GM12878 (cell line): ENCODE measurements around the gene MACROD2. TPM values are rescaled to one million over a fixed set of nuclear protein-coding genes. Genes with fewer than 3 reads are reported as not detected.
A peak's percentile ranks its signal among the peaks of the same experiment; 100 is the strongest.

ENCODE experiments used
- ATF7 ChIP-seq: fragments of 450-650 bp; IDR thresholded peaks from 2 replicates; pipeline ENCODE4 v1.6.1; 2016; ENCODE audit warnings: low read depth, mild to moderate bottlenecking
- CBFB ChIP-seq: IDR thresholded peaks from 2 replicates; pipeline ENCODE4 v1.6.1; 2016; ENCODE audit warnings: antibody characterized with exemption, low read depth
- EED ChIP-seq: sonication (generic); IDR thresholded peaks from 2 replicates; pipeline ENCODE4 v1.6.1; 2016; ENCODE audit warnings: antibody characterized with exemption, low read depth
- ETV6 ChIP-seq, 2 experiments: fragments of 450-650 bp in 1 of 2; IDR thresholded peaks in 1 of 2; conservative IDR thresholded peaks in 1 of 2; 2 replicates each; pipeline ENCODE4 v1.6.1; 2014; ENCODE audit warnings: antibody characterized with exemption in 1 of 2, borderline replicate concordance in 1 of 2, low read depth in 1 of 2, mild to moderate bottlenecking in 1 of 2, moderate library complexity in 1 of 2
- FOXM1 ChIP-seq: IDR thresholded peaks from 2 replicates; pipeline ENCODE4 v1.6.1; 2012; ENCODE audit warnings: low read depth, mild to moderate bottlenecking, inconsistent platforms, low read length, moderate library complexity
- HCFC1 ChIP-seq: fragments of 150-350 bp; IDR thresholded peaks from 2 replicates; pipeline ENCODE4 v1.6.1; 2014; ENCODE audit warnings: low read length
- IKZF1 ChIP-seq: fragments of 450-650 bp; conservative IDR thresholded peaks from 2 replicates; pipeline ENCODE4 v1.6.1; 2017; ENCODE audit warnings: antibody characterized with exemption, mild to moderate bottlenecking
- IKZF2 ChIP-seq, 2 experiments: fragments of 450-650 bp; IDR thresholded peaks; 2 replicates each; pipeline ENCODE4 v1.6.1; 2017; ENCODE audit warnings: mild to moderate bottlenecking in 2 of 2, moderate library complexity in 2 of 2
- IRF4 ChIP-seq: IDR thresholded peaks from 2 replicates; pipeline ENCODE4 v1.6.1; 2011; ENCODE audit warnings: low read depth, low read length
- MEF2B ChIP-seq: fragments of 450-650 bp; IDR thresholded peaks from 2 replicates; pipeline ENCODE4 v1.6.1; 2018; ENCODE audit warnings: mild to moderate bottlenecking, moderate library complexity; ENCODE audit not compliant: partially characterized antibody, poor library complexity, severe bottlenecking
- MLLT1 ChIP-seq: fragments of 450-650 bp; IDR thresholded peaks from 2 replicates; pipeline ENCODE4 v1.6.1; 2016; ENCODE audit warnings: mild to moderate bottlenecking
- NKRF ChIP-seq: fragments of 450-650 bp; conservative IDR thresholded peaks from 2 replicates; pipeline ENCODE4 v1.6.1; 2017; ENCODE audit warnings: mild to moderate bottlenecking, moderate library complexity
- STAT3 ChIP-seq: IDR thresholded peaks from 2 replicates; pipeline ENCODE4 v1.6.1; 2011; ENCODE audit warnings: low read depth, low read length, improper control_type of control experiment
- TCF3 ChIP-seq: IDR thresholded peaks from 2 replicates; pipeline ENCODE4 v1.6.1; 2012; ENCODE audit warnings: low read depth, mild to moderate bottlenecking, low read length, borderline replicate concordance; ENCODE audit not compliant: insufficient read depth
- USF2 ChIP-seq: IDR thresholded peaks from 2 replicates; pipeline ENCODE4 v1.6.1; 2011; ENCODE audit warnings: low read depth, low read length, improper control_type of control experiment, borderline replicate concordance
- ZBTB40 ChIP-seq: fragments of 450-650 bp; IDR thresholded peaks from 2 replicates; pipeline ENCODE4 v1.6.1; 2016; ENCODE audit warnings: mild to moderate bottlenecking, moderate library complexity, borderline replicate concordance
- ZNF24 ChIP-seq: fragments of 450-650 bp; IDR thresholded peaks from 2 replicates; pipeline ENCODE4 v1.6.1; 2017; ENCODE audit warnings: antibody characterized with exemption, mild to moderate bottlenecking
- ZNF384 ChIP-seq: IDR thresholded peaks from 2 replicates; pipeline ENCODE4 v1.6.1; 2012; ENCODE audit warnings: low read depth, mild to moderate bottlenecking, low read length, improper control_type of control experiment, borderline replicate concordance
- polyA plus RNA-seq, 11 experiments: library from polyadenylated mRNA; depleted of rRNA in 4 of 11; unstranded in 6 of 11; stranded (reverse) in 5 of 11; fragments of >200 nt; fragmentation: Nextera tagmentation in 4 of 11; fragmentation: Illumina TruSeq in 1 of 11; extraction: Ambion mirVana in 4 of 11; extraction: Trizol in 1 of 11; gene quantifications; 1 replicate in 1 of 11; 2 replicates in 10 of 11; pipeline versions ENCODE4 v1.2.1 to v1.2.3, GENCODE V29; 2011 to 2016; ENCODE audit warnings: inconsistent platforms in 2 of 11, missing spikeins in 2 of 11, low read depth in 1 of 11
- total RNA-seq, 4 experiments: library from RNA; depleted of rRNA in 3 of 4; stranded (reverse); fragments of >200 nt in 3 of 4; fragmentation: Illumina TruSeq in 1 of 4; extraction: Trizol in 1 of 4; gene quantifications; 2 replicates each; pipeline versions ENCODE4 v1.2.1 to v1.2.3, GENCODE V29; 2013 to 2021
- TF ChIP-seq, protein P1 (sequence below): IDR thresholded peaks from 2 replicates; pipeline ENCODE4 v1.6.1; 2011; ENCODE audit warnings: borderline replicate concordance, low read depth, mild to moderate bottlenecking, moderate library complexity, low read length; ENCODE audit not compliant: insufficient read depth, poor library complexity, severe bottlenecking

The MACROD2 gene
- total and polyA plus RNA-seq, 10 of the 15 experiments (the other 5 are each of a cell fraction or from before 2014, with no cell fraction given) = 1.1 to 21.5 (median 2.2) TPM

DNA sequence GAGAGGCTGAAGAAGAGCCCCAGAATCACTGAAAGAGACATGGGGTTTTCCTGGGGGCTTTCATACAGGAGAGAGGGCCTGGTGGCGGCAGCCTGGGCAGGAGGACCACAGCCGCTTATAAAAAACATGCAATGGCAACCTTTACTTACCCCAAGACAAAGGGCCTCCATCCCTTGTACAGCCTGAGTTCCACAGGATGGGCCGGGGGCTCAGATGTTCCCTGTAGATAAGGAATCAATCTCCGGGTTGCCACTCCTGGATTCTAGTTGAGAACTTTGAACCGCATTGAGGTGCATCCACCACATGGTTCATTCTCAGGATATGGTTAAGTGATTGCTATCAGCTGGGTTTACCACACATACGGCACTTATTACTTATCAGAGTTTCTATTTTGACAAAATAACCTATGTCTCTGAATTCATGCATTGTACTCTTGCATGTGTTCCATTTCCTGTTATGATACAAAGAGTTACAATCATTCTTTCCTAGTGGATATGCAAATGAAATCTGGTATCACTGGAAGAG lies 1900.3 kb downstream of the MACROD2 start (continued):
- no peak for TF ChIP-seq NKRF
- no peak for TF ChIP-seq ZBTB40
- TF ChIP-seq ATF7 = peak; percentile 56
- peak; percentile 79 for TF ChIP-seq IRF4
- TF ChIP-seq IKZF1 = peak; percentile 67
- TF ChIP-seq ZNF384 = no peak
- TF ChIP-seq FOXM1 = 0 out of 2 replicates have a peak, but pooled peaks have one; percentile 38
- TF ChIP-seq IKZF2 (IDR thresholded peaks at IDR 0.05) = peak; percentile 83 to 85
- peak; percentile 82 for TF ChIP-seq ZNF24
- TF ChIP-seq MLLT1 = peak; percentile 46; the same call in 1 of the 2 replicates
- TF ChIP-seq USF2 = no peak
- 0 out of 2 replicates have a peak, but pooled peaks have one; percentile 51 for TF ChIP-seq TCF3
- no peak for TF ChIP-seq HCFC1
- TF ChIP-seq CBFB = 0 out of 2 replicates have a peak, but pooled peaks have one; percentile 50
- TF ChIP-seq ETV6 (conservative IDR thresholded peaks at IDR 0.05 in 1 of 2, IDR thresholded peaks at IDR 0.05 in 1 of 2; ENCODE audit: borderline replicate concordance in 1 of 2, low read depth in 1 of 2) = peak in 1 of 2 experiments; percentile 44; a peak in 1 of 4 replicates
- 0 out of 2 replicates have a peak, but pooled peaks have one; percentile 19 for TF ChIP-seq STAT3
- TF ChIP-seq, protein P1, sequence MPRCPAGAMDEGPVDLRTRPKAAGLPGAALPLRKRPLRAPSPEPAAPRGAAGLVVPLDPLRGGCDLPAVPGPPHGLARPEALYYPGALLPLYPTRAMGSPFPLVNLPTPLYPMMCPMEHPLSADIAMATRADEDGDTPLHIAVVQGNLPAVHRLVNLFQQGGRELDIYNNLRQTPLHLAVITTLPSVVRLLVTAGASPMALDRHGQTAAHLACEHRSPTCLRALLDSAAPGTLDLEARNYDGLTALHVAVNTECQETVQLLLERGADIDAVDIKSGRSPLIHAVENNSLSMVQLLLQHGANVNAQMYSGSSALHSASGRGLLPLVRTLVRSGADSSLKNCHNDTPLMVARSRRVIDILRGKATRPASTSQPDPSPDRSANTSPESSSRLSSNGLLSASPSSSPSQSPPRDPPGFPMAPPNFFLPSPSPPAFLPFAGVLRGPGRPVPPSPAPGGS = peak; percentile 35
- TF ChIP-seq EED = 0 out of 2 replicates have a peak, but pooled peaks have one; percentile 17
- TF ChIP-seq MEF2B = peak; percentile 55
